ENCODE data around the gene CEP20. TPM values are rescaled to one million over a fixed set of nuclear protein-coding genes. Genes with fewer than 3 reads are reported as not detected.
"Not testable (repeated sequence)": the region's sequence is repeated elsewhere in the genome, so short reads cannot be mapped to it uniquely, and the experiment has no call there.

The CEP20 gene, protein sequence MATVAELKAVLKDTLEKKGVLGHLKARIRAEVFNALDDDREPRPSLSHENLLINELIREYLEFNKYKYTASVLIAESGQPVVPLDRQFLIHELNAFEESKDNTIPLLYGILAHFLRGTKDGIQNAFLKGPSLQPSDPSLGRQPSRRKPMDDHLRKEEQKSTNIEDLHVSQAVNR
- total RNA-seq = 10 to 100 TPM; 20.6 to 47.5 (median 28.5) TPM

- peaks cover 8 to 12% of the 10 kb centered on the region in 2 donors for H3K4me1 ChIP-seq (replicated peaks in 1 of 2)
- 0% methylated on average over 1 to 5 of the region's 41 CpGs; no CpG with 5 or more reads in 3 of the 10 experiments for WGBS, 10 experiments
- in situ Hi-C loops (cut with MboI; ENCODE audit: low pct_unique_long_range_greater_than_20kb in 2 of 9, low sequenced_read_pairs in 9 of 9, unreplicated experiment in 9 of 9) = no loop called here
Measured at GRCh38 chr16:15888072-15888976, at the start of gene CEP20. Gene CEP20, minus strand, starts transcription at chr16:15888603. Its CDS starts 18 bp downstream, at chr16:15888585.

DNA sequence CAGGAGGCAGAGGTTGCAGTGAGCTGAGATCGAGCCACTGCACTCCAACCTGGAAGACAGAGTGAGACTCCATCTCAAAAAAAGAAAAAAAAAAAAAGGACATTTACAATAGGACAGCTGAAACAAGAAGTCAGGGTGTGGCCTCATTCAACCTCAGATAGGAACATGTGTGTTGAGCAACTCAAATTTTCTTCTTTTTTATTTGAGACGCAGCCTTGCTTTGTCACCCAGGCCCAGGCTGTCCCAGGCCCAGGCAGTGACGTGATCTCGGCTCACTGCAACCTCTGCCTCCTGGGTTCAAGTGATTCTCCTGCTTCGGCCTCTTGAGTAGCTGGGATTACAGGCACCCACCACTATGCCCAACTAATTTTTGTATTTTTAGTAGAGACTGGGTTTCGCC lies 48.4 kb upstream of the CEP20 start:
- in situ Hi-C loops (cut with MboI; ENCODE audit: low pct_unique_long_range_greater_than_20kb in 2 of 9, low sequenced_read_pairs in 9 of 9, unreplicated experiment in 9 of 9); H3K4me3 ChIP-seq; H3K4me1 ChIP-seq (replicated peaks in 1 of 2); H3K27ac ChIP-seq: not testable (repeated sequence)
- ATAC-seq (replicated peaks in 6 of 8) = peak in 2 of 8 experiments; percentile 61 to 71
- WGBS, 10 experiments = 76 to 100% (median 95%) methylated on average over 1 to 4 of the region's 6 CpGs; no CpG with 5 or more reads in 3 of the 10 experiments

More at GRCh38 chr16:15888072-15888976, at the start of gene CEP20:
- peak; percentile 98 to 100 (median 99) for ATAC-seq (replicated peaks in 6 of 8)
- Histone ChIP-seq H3K4me3 (peak within 1 kb of the TSS; percentile 61 to 86 (median 73)), H3K27ac (peak within 1 kb of the TSS; percentile 68 to 82)

- ATAC-seq (replicated peaks in 6 of 8) = no peak
Measured at GRCh38 chr16:15934991-15935390, 46.6 kb upstream of the CEP20 start.

DNA sequence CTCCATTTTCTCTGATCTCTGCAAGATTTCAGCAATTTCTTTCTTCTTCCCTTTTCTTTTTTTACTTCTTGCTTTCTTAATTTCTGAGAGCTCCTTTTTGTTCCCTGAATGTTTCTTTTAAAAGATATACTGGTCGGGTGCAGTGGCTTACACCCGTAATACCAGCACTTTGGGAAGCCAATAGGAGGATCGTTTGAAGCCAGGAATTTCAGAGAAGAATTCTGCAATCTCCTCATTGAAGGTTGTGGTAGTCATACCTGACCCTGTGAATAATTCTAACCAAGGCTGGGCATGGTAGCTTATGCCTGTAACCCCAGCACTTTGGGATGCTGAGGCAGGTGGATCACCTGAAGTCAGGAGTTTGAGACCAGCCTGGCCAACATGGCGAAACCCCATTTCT lies 45.4 kb upstream of the CEP20 start:
- 35 to 100% (median 83%) methylated on average over 2 to 4 of the region's 4 CpGs for WGBS, 10 experiments
- Histone ChIP-seq H3K27ac (no peak overlapping the region), H3K4me3 (no peak overlapping the region), H3K4me1 (replicated peaks in 1 of 2) (no peaks in the 10 kb centered on the region)
- in situ Hi-C loops (cut with MboI; ENCODE audit: low pct_unique_long_range_greater_than_20kb in 2 of 9, low sequenced_read_pairs in 9 of 9, unreplicated experiment in 9 of 9) = no loop called here
- ATAC-seq (replicated peaks in 6 of 8) = no peak

More at GRCh38 chr16:15934991-15935390, 46.6 kb upstream of the CEP20 start:
- in situ Hi-C loops (cut with MboI; ENCODE audit: low pct_unique_long_range_greater_than_20kb in 2 of 9, low sequenced_read_pairs in 9 of 9, unreplicated experiment in 9 of 9) = no loop called here
- H3K4me3 ChIP-seq = no peak overlapping the region
- H3K4me1 ChIP-seq (replicated peaks in 1 of 2) = no peaks in the 10 kb centered on the region
- H3K27ac ChIP-seq = no peak overlapping the region

- no peak for ATAC-seq (replicated peaks in 6 of 8)
- Histone ChIP-seq H3K4me3 (no peak overlapping the region), H3K4me1 (replicated peaks in 1 of 2) (no peaks in the 10 kb centered on the region), H3K27ac (no peak overlapping the region)
- WGBS, 10 experiments = 40 to 100% (median 81%) methylated on average over 1 to 5 of the region's 6 CpGs
- in situ Hi-C loops (cut with MboI; ENCODE audit: low pct_unique_long_range_greater_than_20kb in 2 of 9, low sequenced_read_pairs in 9 of 9, unreplicated experiment in 9 of 9) = no loop called here
Measured at GRCh38 chr16:15932939-15933338, 44.5 kb upstream of the CEP20 start.

GRCh38 chr16:15928261-15929104 lies 40.1 kb upstream of the CEP20 start:
- H3K27ac ChIP-seq = no peak overlapping the region
- 78 to 100% (median 91%) methylated on average over 1 to 10 of the region's 18 CpGs for WGBS, 10 experiments
- ATAC-seq (replicated peaks in 6 of 8) = peak in 1 of 8 experiments; percentile 31
- no peak overlapping the region for H3K4me3 ChIP-seq
- in situ Hi-C loops (cut with MboI; ENCODE audit: low pct_unique_long_range_greater_than_20kb in 2 of 9, low sequenced_read_pairs in 9 of 9, unreplicated experiment in 9 of 9) = no loop called here
- no peaks in the 10 kb centered on the region for H3K4me1 ChIP-seq (replicated peaks in 1 of 2)

DNA sequence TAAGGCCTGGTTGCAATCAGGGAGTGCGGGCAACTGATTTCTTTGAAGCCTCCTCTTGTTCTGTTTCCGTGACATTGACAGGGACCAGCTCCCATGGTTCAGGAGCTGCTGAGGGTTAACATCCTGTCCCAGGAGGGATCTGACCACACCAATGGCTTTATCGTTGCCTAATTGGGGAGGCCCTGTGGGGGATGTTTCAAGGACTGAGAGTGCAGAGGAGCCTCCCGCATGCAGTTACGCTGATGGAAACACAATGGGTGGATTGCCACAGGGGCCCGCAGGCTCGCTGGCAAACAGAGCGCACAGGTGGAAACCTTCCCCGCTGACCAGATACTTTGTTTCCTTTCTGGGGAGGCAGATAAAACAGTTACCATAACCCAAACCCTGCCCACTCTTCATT lies 37.2 kb upstream of the CEP20 start:
- H3K4me3 ChIP-seq = no peak overlapping the region
- H3K27ac ChIP-seq = no peak overlapping the region
- in situ Hi-C loops (cut with MboI; ENCODE audit: low pct_unique_long_range_greater_than_20kb in 2 of 9, low sequenced_read_pairs in 9 of 9, unreplicated experiment in 9 of 9) = no loop called here
- no peak for ATAC-seq (replicated peaks in 6 of 8)
- no peaks in the 10 kb centered on the region for H3K4me1 ChIP-seq (replicated peaks in 1 of 2)
- WGBS, 10 experiments = 40 to 86% (median 70%) methylated on average over 1 to 8 of the region's 9 CpGs; no CpG with 5 or more reads in 5 of the 10 experiments

DNA sequence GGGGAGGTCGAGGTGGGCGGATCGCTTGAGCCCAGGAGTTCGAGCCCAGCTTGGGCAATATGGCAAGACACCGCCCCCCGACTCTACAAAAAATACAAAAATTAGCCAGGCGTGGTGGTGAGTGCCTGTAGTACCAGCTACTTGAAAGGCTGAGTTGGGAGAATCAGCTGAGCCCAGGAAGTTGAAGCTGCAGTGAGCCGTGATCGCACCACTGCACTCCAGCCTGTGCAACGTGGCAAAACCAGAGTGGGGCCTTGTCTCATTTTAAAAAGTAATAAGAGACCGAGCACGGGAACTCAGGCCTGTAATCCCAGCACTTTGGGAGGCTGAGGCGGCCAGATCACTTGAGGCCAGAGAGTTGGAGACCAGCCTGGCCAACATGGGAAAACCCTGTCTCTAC lies 36.6 kb upstream of the CEP20 start:
- Histone ChIP-seq H3K4me1 (replicated peaks in 1 of 2) (no peaks in the 10 kb centered on the region), H3K4me3 (no peak overlapping the region), H3K27ac (no peak overlapping the region)
- 90 to 100% (median 97%) methylated on average over 1 to 12 of the region's 13 CpGs; no CpG with 5 or more reads in 4 of the 10 experiments for WGBS, 10 experiments
- no peak for ATAC-seq (replicated peaks in 6 of 8)
- in situ Hi-C loops (cut with MboI; ENCODE audit: low pct_unique_long_range_greater_than_20kb in 2 of 9, low sequenced_read_pairs in 9 of 9, unreplicated experiment in 9 of 9) = no loop called here

DNA sequence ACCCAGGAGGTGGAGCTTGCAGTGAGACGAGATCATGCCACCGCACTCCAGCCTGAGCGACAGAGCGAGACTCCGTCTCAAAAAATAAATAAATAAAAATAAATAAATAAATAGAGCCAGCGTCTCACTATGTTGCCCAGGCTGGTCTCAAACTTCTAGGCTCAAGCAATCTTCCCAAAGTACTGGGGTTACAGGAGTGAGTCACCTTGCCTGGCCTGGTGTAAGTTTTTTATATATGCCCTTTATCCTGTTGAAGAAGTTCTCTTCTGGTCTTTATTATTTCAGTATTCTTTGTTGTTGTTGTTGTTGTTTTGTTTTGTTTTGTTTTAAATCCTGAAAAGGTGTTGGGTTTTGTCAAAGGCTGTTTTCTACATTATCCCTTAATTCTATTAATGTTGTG lies 30.9 kb upstream of the CEP20 start:
- Histone ChIP-seq H3K27ac (no peak overlapping the region), H3K4me3 (no peak overlapping the region), H3K4me1 (replicated peaks in 1 of 2) (no peaks in the 10 kb centered on the region)
- no peak for ATAC-seq (replicated peaks in 6 of 8)
- in situ Hi-C loops (cut with MboI; ENCODE audit: low pct_unique_long_range_greater_than_20kb in 2 of 9, low sequenced_read_pairs in 9 of 9, unreplicated experiment in 9 of 9) = no loop called here
- WGBS, 10 experiments = 33 to 100% (median 80%) methylated on average over 1 to 5 of the region's 6 CpGs; no CpG with 5 or more reads in 3 of the 10 experiments

DNA sequence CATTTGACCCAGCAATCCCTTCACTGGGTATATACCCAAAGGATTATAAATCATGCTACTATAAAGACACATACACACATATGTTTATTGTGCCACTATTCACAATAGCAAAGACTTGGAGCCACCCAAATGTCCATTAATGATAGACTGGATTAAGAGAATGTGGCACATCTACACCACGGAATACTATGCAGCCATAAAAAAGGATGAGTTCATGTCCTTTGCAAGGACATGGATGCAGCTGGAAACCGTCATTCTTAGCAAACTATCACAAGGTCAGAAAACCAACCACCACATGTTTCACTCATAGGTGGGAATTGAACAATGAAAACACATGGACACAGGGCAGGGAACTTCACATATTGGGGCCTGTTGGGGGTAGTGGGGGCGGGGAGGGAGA lies 29.9 kb upstream of the CEP20 start:
- in situ Hi-C loops (cut with MboI; ENCODE audit: low pct_unique_long_range_greater_than_20kb in 2 of 9, low sequenced_read_pairs in 9 of 9, unreplicated experiment in 9 of 9); H3K4me1 ChIP-seq (replicated peaks in 1 of 2); ATAC-seq (replicated peaks in 6 of 8); H3K27ac ChIP-seq; H3K4me3 ChIP-seq: not testable (repeated sequence)
- 0 to 92% (median 82%) methylated on average over 1 to 2 of the region's 3 CpGs; no CpG with 5 or more reads in 4 of the 10 experiments for WGBS, 10 experiments

- H3K4me3 ChIP-seq = no peak overlapping the region
- no peak for ATAC-seq (replicated peaks in 6 of 8)
- H3K4me1 ChIP-seq (replicated peaks in 1 of 2) = no peaks in the 10 kb centered on the region
- no peak overlapping the region for H3K27ac ChIP-seq
- in situ Hi-C loops (cut with MboI; ENCODE audit: low pct_unique_long_range_greater_than_20kb in 2 of 9, low sequenced_read_pairs in 9 of 9, unreplicated experiment in 9 of 9) = no loop called here
- 64 to 100% (median 80%) methylated on average over 1 to 8 of the region's 8 CpGs for WGBS, 10 experiments
Measured at GRCh38 chr16:15916323-15916722, 27.9 kb upstream of the CEP20 start.

DNA sequence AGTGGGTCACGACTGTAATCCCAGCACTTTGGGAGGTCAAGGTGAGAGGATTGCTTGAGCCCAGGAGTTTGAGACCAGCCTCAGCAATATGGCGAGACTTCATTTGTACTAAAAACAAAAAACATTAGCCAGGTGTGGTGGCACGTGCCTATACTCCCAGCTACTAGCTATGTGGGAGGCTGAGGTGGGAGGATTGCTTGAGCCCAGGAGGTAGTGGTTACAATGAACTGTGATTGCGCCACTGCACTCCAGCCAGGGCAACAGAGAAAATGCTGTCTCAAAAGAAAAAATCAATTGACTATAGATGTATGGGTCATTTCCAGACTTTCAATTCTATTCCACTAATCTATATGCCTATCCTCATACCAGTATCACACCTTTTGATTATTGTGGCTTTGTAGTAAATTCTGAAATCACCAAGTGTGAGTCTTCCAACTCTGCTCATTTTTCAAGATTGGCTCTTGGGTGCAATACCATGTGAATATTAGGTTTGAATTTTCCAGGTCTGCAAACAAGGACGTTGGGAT lies 27.2 kb upstream of the CEP20 start:
- in situ Hi-C loops (cut with MboI; ENCODE audit: low pct_unique_long_range_greater_than_20kb in 2 of 9, low sequenced_read_pairs in 9 of 9, unreplicated experiment in 9 of 9) = no loop called here
- Histone ChIP-seq H3K4me1 (replicated peaks in 1 of 2) (no peaks in the 10 kb centered on the region), H3K27ac (no peak overlapping the region), H3K4me3 (no peak overlapping the region)
- 50 to 100% (median 72%) methylated on average over 1 to 5 of the region's 5 CpGs; no CpG with 5 or more reads in 2 of the 10 experiments for WGBS, 10 experiments
- no peak for ATAC-seq (replicated peaks in 6 of 8)
